IPS DF 19.7 (cell line): ENCODE data around the gene PDRG1.
A peak's percentile ranks its signal among the peaks of the same experiment; 100 is the strongest.

Experiments
- DNase-seq: peaks from one replicate; pipeline ENCODE4 v3.0.0-alpha.2; 2013; ENCODE audit warnings: low read depth, low spot score

The PDRG1 gene

DNA sequence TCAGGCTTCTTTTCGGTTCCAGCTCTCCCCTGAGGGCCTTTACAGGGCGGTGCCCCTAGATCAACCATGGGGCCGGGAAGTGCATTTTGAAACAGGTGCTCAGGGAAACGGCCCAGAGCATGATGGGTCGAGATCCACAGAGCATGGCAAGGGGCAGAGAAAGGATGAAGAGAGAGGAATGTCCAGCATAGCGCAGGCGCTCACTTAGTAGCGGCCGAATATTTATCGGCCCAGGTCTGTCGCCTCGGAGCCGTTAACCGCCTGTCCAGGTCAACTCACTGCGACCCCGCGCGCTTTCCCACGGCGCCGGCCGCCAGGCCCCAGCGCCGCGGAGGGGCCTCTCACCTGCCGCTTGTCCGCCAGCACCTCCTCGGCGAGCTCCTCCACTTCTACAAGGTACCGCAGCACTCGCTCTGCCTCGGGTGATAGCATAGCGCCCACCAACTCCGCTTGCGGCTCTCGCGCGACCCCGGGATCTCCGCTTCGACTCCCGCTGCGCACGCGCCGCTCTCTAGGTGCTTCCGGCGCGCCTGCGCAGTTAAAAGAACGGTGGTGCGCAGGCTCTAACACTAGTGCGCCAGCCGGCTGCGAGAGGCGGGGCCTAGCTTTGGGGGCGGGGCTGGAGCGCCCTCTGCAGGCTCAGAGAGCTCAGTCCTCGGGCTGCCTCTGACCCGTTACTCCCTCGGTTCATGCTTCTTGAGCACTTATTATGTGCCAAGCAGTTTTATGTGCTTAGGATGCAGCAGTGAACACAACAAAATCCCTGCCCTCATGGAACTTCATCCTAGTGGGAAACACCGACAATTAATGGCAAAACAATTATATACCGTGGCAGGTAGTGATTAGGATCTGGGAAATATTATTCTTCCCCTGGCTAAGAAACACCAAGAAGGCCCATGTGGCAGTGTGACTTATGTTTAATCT, at the start of gene PDRG1:
TSS of gene PDRG1 (minus strand) at position 517 of the 924 bp plus-strand sequence. CDS start at position 432, 85 bp downstream.
- peak; percentile 64 for DNase-seq

DNA sequence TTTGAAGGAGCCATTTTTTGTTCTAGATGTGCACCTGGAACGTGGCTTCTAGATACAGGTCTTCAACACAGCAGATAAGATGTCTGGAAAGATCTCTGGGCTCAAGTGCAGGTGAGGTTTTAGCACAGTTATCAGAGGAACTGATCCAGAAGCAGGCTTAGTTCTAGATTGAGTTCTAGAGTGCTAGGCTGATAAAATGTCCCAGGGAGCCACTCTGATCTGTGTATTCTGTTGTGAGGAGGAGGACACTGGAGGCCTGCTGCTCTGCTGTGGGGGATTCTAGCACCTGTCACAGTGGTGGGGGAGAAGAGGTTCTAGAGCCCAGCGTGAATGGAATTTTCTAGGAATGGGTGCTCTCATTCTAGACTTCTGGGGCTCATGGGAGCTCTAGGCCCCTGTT, 46.4 kb upstream of the PDRG1 start:
- no peak for DNase-seq

DNA sequence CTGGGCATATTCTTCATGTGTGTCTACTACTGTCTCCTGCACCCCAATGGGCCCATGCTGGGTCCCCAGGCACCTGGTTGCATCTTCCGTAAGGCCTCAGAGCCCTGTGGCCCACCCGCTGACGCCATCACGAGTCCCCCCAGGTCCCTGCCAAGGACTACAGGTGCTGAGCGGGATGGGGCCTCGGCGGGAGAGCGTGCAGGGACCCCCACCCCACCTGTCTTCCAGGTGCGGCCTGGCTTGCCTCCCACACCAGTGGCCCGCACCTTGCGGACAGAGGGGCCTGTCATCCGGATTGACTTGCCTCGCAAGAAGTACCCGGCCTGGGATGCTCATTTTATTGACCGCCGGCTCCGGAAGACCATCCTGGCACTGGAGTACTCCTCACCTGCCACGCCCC, 45.1 kb upstream of the PDRG1 start:
- DNase-seq: no peak

DNA sequence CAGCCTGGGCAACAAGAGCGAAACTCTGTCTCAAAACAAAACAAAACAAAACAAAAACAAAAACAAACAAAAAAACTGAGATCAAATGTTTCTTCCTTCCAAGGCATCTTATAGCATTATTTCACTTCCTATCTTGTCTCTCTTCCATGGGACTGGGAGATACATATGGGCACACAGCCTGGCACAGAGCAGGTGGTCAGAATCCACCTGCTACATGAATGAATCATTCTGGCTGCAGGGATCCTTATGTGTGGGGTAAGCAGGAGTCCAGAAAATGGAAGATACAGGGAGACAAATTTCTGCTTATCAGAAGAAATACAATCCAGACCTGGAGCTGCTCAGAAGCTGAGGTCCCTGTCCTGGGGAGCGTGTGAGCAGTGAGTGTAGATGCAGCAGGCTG, 40.2 kb upstream of the PDRG1 start:
- DNase-seq: no peak

DNA sequence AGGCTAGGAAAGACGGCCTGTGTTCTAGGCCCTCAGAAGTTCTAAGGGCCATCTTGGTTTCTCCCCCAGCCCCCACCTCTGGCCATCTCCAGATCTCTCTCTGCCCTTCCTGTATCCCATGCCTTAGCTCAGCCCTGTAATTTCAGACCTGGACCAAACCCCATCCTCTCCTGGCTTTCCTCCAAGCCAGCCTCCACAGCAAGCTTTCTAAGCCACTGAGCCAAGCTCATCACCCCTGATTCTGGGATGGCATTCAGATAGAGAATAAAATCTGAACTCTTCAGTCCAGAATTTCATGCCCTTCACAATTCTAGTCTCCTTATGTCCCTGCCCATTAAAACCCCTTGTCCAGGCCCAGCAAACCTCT, 39.5 kb upstream of the PDRG1 start:
- DNase-seq: no peak

DNA sequence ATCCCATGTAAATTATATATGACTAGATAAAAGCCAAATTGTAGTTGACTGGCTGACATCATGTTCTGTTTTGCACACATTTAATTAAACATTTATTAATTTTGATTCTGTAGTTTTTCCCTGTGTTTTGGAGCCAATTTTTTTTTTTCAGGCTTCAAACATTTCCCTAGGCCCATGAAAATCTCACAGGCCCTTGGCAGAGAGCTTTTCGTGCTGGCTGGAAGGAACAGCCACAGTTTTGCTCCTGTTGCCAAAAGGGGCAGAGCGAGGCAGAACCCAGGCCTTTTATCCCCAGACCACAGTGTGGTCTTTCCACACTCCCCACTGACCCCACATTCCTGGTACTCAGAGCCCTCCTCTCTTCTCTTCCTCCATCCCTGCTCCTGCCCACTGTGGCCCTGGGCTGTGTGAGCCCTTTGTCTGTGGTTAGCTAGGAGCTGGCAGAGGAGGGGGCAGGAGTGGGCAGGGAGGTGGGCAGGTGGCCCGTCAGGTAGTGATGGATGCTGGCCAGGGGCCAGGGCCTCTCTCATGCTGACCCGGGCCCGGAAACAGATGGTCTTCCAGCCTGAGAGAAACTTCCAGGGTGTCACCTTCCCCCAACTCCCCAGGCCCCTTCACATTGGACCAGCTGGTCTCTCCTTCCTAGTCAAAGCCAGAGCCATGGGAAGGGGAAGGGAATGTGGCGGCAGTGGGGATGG, 38.9 kb upstream of the PDRG1 start:
- no peak for DNase-seq

DNA sequence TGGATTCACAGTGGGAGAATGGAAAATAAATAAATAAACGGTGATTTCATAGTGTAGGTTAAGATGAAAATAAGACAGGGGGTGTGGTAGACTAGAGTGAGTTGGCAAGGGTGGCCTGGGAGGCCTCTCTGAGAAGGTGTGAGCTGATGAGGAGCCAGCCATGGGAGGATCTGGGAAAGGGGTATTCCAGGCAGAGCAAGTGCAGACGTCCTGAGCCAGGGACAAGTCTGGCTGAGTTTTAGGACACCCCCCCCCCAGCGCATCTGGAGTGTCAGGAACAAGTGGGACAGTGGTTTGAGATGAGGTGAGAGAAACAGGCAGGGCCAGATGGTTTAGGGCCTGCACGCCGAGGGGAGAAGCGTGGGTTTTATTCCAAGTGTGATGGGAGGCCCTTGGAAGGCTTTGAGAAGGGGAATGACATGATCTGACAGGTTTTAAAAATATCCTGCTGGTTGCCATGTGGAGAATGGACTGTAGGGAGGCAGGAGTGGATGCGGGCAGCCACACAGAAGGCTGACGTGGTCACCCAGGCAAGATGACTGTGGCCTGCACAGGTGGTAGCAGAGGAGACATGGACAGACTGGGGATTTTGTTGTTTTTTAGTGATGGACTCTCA, 37.3 kb upstream of the PDRG1 start:
- no peak for DNase-seq

DNA sequence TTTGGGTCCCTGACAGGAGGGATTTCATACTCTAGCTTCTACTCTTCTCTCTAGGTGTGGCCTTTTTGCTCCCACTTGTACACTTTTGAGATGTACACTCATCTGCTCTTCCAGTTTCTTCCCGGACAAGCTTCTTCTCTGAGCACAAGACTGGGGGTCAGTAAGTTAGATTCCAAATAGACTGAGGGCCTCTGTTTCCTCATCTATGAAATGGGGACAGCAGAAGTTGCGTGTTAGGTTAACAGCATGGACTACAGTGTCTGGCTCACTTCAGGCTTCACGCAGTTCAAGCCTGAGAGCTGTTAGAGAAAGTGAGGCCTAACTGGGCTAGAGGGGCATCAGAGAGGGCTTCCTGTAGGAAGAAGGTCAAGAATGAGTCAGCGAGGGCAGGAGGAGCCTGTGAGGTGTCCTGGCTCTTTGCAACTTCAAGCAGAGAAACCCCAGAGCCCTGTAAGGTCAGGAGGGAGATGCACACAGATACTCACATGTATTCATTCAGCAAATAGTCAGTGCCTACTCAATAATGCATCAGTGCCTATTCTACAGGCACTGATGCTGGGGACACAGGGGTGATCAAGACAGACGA, 36.7 kb upstream of the PDRG1 start:
- no peak for DNase-seq

DNA sequence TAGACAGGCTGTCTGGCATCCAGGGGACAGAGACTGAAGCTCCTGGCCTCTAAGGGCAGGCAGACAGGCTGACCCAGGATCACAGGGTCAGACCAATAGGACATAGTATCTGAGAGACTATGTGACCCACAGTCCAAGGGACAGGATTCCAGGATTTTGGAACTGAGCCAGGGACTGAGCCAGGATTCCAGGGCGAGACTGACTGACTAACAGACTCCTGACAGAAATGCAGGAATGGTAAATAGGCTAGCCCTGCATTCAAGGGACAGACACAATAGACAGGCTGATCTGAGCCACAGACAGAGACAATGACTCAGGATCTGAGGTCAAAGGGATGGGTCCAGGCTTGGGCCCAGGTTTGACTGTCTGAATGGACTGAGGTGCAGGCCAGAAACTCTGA, 35.9 kb upstream of the PDRG1 start:
- DNase-seq: no peak

DNA sequence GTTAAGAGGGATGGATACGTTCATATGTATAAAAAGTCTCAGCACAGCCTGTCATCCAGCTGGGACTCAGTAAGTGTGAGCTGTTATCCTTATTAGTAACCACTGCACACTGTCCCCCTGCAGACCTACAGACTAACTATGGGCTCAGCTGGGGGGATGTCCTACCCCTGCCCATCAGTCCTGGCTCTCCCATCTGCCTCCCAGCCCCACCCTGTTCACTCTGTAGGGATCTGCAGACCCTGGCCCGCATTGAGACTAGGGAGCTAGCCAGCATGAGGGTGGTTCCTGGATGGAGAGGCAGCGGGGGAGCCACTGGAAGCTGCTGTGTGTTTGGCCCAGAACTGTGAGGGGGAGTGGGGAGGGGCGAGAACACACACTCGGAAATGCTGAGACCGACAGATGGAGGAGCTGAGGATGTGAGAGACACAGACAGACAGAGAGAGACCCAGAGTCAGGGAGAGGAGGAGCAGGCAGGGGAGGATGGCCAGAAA, 33.2 kb upstream of the PDRG1 start:
- no peak for DNase-seq

DNA sequence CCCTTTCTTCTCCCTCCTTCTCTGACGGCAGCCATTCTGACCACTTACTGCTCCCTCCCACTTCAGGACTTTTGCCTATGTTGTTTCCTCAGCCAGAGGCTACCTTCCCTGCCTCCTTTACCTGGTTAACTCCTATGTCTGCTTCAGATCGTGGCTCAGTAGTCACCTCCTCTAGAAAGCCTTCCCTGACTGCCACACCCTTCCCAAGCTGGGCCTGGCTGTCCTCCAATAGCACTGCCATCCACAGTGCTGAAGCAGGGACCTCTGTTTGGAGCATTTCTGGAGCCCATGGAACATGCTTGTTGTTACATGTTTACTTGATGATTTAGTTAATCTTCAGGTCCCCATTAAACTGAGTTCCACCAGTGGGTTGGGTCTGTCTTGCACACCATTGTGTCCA, 29.9 kb upstream of the PDRG1 start:
- no peak for DNase-seq

DNA sequence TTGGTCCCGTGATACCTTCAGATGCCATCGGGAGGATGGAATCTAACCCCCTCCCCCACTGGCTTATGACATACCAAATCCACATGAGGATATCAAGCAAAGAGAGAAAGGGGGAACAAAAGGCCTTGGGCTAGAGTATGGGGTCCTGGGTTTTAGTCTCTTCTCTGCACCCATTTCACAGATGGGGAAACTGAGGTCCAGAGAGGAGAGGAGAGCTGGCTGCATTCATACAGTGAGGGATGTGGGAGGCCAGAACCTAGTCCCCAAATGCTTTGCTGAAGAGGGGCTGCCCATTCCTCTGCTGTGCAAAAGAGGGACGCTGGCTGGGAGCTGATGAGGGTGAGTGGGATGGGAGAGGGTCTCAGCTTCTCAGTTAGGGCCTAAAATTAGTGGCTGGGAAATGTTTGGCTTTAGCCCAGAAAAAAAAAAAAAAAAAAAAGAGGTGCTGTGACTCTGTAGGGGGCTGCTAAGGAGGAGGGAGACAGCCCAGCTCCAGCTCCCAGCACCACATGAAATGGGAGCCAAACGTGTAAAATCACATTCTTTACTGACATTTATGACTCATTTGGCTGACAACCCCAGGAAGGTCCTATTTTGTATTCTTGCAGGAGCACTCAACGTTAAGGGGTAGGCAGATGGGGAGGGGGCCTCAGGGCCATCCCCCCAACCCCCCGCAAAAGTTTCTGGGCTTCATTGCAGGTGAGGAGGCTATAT, 28.0 kb upstream of the PDRG1 start:
- no peak for DNase-seq

DNA sequence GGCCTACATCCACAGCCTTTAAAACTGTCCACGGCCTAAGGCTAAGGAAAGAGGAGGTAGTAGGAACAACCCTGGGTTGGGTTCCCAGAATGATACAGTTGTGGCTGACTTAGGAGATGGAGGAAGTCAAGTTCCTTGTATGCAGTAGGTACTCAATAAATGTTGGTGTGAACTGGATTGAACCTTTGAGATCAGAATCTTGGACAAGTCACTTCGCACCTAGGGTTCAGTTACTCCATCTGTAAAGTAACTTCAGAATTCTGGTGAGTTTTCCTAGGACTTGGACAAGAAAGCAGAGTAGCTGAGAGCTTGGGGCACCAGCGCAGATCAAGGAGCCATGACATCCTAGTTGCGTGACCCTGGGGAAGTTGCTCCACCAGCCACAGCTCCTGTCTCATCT, 25.2 kb upstream of the PDRG1 start:
- no peak for DNase-seq

DNA sequence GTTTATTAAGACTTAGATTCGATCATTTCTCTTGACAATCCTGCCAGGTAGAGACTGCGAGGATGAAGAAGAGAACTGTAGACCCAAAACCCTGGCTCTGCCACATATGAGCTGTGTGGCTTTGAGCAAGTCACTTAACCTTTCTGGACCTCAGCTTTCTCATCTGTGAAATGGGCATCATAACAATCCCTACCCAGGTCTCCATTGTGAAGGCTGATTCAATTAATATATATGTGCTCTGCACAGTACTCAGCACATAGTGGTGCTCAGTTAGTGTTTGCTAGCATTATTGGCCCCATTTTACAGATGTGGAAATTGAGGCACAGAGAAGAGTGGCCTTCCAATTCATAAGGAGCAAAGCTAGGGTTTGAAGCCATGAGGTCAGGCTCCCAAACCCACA, 24.0 kb upstream of the PDRG1 start:
- no peak for DNase-seq

DNA sequence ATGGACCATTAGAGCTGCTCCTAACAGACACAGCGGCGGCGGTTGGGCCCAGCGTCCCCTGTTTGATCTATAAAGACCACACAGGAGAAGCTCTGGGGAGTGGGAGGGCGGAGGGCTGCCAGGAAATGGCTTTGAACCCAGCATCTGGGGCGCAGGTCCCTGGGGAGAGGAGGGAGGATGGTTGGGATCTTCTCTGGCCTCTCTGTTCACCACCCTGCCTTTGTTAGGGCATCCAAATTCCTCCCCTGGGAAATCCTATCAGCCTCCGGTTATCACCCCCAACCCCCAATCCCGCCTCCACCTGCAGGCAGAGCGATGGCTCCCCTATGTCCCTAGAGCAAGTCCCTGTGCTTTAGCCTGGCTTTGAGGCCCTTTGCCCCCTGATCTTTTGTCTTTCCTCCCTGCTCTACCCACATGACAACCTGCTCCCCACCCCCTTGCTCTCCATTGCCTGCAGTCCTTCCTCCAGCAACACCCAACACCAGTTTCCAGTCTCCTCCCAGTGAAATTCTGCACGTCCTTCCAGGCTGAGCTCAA, 23.2 kb upstream of the PDRG1 start:
- no peak for DNase-seq

DNA sequence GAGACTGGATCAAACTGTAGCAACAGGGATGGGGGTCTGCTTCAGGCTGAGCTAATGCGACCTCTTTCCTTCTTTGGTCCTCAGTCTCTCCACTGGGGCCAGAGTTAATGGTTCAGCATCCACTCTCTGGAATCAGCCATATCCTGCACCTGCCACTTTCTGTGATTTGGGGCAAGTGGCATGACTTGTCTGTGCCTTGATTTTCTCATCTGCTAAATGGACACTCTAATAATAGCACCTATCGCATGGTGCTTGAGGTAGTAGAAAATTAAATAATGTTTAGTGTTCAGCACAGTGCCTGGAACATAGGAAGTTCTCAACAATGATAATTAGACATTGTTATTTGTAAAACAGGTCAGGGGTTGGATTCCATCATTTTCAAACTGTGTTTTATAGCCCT, 22.4 kb upstream of the PDRG1 start:
- DNase-seq: no peak

DNA sequence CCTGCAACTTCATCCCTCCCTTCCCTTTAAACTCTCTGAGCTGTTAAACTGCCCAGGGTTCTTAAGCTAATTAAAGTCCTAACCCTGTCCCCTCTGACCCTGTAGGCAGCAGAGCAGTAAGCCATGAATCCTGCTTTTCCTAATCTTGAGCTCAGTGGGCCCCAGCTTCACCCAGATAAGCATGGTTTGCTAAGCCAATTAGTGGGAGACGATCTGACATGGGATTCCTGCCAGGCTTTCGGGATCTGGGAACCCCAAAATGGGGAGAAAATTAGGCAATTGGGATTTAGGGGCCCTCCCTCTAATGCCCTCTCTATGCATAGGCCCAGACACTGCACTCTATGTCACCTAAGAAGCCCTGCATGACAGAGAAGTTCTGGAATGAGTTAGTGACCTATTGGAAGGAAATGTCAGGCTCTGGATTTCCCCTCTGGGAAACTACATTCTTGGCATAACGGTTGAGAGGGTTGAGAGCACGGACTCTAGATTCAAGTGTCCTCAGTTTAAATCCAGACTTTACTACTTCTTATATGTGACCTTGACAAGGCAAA, 20.7 kb upstream of the PDRG1 start:
- no peak for DNase-seq

DNA sequence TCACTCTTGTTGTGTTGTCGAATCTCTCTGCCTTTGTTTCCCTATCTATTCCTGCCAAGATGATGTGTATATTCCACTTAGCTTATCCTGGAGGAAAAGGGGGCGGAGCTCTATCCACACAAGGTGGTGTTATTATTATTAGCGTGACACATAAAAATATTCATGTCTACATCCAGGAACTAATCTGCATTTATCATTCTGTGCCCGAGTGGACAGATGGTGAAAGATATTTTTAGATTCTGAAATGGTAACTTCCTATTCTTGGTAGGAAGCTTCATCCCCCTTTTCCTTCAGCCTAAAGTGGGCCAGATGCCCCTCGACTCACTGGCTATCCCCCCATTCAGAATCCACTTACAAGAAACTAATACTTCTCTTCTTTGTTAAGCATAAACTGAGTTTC, 18.1 kb upstream of the PDRG1 start:
- no peak for DNase-seq

DNA sequence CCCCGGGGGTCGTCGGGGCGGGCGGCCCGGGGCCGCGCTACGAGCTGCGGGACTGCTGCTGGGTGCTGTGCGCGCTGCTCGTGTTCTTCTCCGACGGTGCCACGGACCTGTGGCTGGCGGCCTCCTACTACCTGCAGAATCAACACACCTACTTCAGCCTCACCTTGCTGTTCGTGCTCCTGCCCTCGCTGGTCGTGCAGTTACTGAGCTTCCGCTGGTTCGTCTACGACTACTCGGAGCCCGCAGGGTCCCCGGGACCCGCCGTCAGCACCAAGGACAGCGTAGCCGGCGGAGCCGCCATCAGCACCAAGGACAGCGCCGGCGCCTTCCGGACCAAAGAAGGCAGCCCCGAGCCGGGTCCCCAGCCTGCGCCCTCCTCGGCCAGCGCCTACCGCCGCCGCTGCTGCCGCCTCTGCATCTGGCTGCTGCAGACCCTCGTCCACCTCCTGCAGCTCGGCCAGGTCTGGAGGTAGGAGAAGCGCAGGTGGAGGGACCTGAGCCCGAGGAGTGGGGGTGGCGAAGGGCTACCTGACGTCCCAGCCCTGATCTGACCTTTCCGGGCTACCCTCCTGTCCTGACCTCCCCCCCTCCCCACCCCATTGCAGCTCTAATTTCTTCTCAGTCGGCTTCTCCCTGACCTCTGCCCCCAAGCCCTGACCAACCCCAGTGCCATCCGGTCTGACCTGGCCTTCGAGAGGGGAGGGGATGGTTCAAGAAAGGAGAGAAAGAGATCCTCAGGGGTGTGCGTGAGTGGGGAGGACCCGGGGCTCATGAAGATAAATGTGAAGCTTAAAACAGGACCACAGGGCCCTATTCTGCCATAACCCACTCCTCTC, 16.7 kb upstream of the PDRG1 start:
- peak; percentile 60 for DNase-seq

DNA sequence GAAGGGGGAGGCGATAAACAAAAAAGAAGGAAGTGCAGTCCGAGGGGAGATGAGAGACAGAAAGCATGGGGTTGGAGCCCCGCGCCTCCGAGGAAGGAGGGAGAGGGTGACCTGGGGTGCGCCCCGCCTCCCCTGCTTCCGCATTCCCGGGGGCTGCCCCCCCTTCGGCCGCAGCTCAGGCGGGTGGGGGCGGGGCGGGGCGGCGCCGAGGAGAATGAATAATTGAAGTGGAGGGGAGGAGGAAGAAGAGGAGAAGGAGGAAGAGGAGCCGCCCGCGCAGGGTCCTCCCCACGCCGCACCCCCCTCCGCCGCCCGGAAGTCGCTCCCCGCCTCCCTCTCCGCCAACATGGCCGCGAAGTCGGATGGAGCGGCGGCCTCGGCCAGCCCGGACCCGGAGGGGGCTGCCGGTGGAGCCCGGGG, 16.0 kb upstream of the PDRG1 start, which contains the start of gene XKR7:
TSS of gene XKR7 (plus strand) at position 322 of the 420 bp plus-strand sequence. CDS start at position 347, 25 bp downstream.
- no peak for DNase-seq
